ENCODE results near the gene SLIT2. TPM values are rescaled to one million over a fixed set of nuclear protein-coding genes. Genes with fewer than 3 reads are reported as not detected.

SLIT2 gene
- total RNA-seq, 1 donor from 2014 or later: 6.0 TPM

DNA sequence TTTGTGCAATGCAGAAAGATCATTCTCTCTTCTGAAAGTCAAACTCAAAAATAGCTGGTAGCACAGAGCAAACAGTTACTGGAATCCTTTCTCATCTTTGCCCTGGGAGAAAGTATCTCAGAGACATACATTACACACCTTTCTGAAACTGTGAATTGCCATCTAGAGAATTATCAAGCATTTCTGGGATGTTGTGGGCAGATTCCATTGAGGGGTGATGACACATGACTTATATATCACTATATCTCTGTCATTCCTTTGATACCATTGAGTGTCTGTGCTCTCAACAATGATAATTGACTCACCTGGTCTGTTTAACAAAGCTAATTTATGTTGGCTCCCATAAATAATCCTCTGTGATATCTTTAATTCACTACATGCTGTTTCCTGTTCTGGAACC lies 13.0 kb downstream of the SLIT2 start:
- H3K27me3 ChIP-seq (ENCODE audit: low read depth): no peaks in the 10 kb centered on the region
- TF ChIP-seq, protein P1, sequence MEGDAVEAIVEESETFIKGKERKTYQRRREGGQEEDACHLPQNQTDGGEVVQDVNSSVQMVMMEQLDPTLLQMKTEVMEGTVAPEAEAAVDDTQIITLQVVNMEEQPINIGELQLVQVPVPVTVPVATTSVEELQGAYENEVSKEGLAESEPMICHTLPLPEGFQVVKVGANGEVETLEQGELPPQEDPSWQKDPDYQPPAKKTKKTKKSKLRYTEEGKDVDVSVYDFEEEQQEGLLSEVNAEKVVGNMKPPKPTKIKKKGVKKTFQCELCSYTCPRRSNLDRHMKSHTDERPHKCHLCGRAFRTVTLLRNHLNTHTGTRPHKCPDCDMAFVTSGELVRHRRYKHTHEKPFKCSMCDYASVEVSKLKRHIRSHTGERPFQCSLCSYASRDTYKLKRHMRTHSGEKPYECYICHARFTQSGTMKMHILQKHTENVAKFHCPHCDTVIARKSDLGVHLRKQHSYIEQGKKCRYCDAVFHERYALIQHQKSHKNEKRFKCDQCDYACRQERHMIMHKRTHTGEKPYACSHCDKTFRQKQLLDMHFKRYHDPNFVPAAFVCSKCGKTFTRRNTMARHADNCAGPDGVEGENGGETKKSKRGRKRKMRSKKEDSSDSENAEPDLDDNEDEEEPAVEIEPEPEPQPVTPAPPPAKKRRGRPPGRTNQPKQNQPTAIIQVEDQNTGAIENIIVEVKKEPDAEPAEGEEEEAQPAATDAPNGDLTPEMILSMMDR (IDR thresholded peaks at IDR 0.05; ENCODE audit: borderline replicate concordance): no peak
- H3K27ac ChIP-seq (replicated peaks): no peak overlapping the region

DNA sequence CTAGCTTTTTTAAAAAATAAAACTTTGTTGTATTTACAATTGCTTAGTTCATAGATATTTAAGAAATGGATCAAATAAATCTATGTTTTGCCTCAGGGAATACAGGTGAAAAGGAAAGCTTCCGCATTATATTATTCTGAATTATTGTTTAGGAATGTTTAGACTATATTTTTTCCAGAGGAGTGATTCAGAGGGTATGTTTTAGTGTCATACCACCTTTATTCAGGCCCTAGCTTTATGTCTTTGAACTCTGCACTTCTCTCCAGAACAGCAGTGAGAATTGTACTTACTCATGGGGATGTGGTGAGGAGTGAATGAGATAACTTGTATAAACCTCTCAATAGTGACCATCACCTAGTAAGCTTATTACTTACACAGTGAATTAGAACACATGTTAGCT lies 14.0 kb downstream of the SLIT2 start:
- no peak overlapping the region for H3K4me3 ChIP-seq
- no peaks in the 10 kb centered on the region for H3K36me3 ChIP-seq
- DNase-seq: no peak
- intact Hi-C loops (cut with micrococcal nuclease): no loop called here
- no peaks in the 10 kb centered on the region for H3K4me1 ChIP-seq
- H3K27me3 ChIP-seq (ENCODE audit: low read depth): no peaks in the 10 kb centered on the region
- H3K9me3 ChIP-seq (replicated peaks): no peaks in the 10 kb centered on the region
- H3K27ac ChIP-seq (replicated peaks): peak overlapping the region; percentile 49
- TF ChIP-seq, protein P1 (IDR thresholded peaks at IDR 0.05; ENCODE audit: borderline replicate concordance): no peak

More for the DNA sequence above, 13.0 kb downstream of the SLIT2 start:
- no peak overlapping the region for H3K4me3 ChIP-seq
- intact Hi-C loops (cut with micrococcal nuclease): no loop called here
- no peaks in the 10 kb centered on the region for H3K36me3 ChIP-seq
- no peaks in the 10 kb centered on the region for H3K4me1 ChIP-seq
- H3K9me3 ChIP-seq (replicated peaks): no peaks in the 10 kb centered on the region
- DNase-seq: no peak

DNA sequence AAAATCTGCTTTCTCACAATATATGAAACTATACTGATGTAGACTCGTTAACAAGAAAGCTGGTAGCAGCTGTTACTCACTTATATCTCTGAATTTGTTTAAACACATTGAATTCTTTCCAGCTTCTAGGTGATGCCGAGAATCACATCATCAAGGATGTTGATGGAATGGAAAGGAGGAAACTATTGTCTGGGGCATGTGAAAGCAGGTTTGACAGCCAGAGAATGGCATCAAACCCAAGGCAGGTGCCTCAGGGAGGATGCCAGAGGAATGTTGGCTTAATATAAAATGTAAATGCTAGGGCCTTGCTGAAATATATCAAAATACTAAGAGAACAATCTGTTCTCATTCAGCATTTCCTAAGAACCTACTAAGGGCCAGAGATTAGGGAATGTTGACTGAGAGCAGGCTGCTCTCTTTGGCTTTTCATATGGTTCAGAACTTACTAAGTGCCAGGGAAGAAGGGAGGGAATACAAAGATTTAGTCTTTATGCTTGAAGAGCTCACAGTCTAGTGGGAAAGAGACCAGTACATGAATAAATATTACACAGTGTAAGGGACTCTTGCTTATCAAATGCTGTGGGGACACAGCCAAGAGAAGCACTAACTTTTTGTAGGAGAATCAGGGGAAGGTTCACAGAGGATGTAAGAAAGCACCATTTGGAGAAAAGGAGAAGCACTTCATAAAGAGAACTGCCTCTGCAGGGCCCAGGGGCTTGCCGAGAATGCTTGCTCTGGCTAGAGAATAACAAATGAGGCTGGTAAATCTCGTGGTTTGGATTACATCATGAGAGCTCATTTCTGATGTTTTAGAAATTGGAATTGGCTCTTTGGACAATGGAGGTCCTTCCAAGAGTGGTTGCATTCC lies 14.7 kb downstream of the SLIT2 start:
- no peaks in the 10 kb centered on the region for H3K9me3 ChIP-seq (replicated peaks)
- intact Hi-C loops (cut with micrococcal nuclease): no loop called here
- H3K4me1 ChIP-seq: no peaks in the 10 kb centered on the region
- no peaks in the 10 kb centered on the region for H3K27me3 ChIP-seq (ENCODE audit: low read depth)
- no peaks in the 10 kb centered on the region for H3K36me3 ChIP-seq
- H3K27ac ChIP-seq (replicated peaks): peak overlapping the region; percentile 49
- H3K4me3 ChIP-seq: no peak overlapping the region
- DNase-seq: peak; percentile 16
- TF ChIP-seq, protein P1 (IDR thresholded peaks at IDR 0.05; ENCODE audit: borderline replicate concordance): no peak

DNA sequence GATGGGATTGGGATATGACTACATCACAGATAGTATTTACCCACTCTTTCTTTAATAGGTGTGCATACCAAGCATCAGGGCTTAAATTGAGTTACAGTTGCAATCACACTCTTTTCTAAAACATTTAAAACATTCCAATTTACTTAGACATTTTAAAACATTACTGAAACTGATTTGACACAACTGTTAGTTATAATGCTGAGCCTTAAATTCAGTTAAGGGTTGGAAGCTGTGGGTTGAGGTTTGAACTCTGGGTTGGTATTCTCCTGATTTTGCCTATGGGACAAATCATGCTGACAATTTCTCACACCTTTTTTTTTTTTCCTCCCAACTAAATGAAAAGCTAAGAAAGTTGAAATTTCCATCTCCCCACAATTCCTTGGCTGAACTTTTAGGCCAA lies 16.3 kb downstream of the SLIT2 start:
- no peaks in the 10 kb centered on the region for H3K4me1 ChIP-seq
- H3K27me3 ChIP-seq (ENCODE audit: low read depth): no peaks in the 10 kb centered on the region
- TF ChIP-seq, protein P1 (IDR thresholded peaks at IDR 0.05; ENCODE audit: borderline replicate concordance): no peak
- H3K36me3 ChIP-seq: no peaks in the 10 kb centered on the region
- no peak for DNase-seq
- no peak overlapping the region for H3K27ac ChIP-seq (replicated peaks)
- intact Hi-C loops (cut with micrococcal nuclease): no loop called here
- no peaks in the 10 kb centered on the region for H3K9me3 ChIP-seq (replicated peaks)
- no peak overlapping the region for H3K4me3 ChIP-seq

DNA sequence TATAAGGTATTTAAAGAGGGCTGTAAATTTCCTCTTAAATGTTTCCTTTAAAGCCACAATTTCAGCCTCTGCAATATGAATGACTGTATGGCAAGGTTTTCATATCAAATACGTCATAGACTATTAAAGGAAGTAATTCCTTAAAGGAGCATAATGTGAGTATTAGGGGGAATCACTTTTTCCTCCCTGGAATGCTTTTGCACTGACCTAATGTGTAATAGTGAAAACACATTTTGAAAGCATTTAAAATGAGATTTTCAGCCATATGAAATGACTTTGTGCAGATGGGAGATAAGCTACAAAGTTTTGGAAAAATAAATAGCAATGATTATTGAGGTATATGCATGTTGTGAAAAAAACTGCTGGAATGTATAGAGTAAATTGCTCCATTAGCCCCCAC lies 17.6 kb downstream of the SLIT2 start:
- Histone ChIP-seq H3K27me3 (ENCODE audit: low read depth) (no peaks in the 10 kb centered on the region), H3K27ac (replicated peaks) (no peak overlapping the region), H3K9me3 (replicated peaks) (no peaks in the 10 kb centered on the region), H3K4me1 (no peaks in the 10 kb centered on the region), H3K4me3 (no peak overlapping the region), H3K36me3 (no peaks in the 10 kb centered on the region)
- TF ChIP-seq, protein P1 (IDR thresholded peaks at IDR 0.05; ENCODE audit: borderline replicate concordance): no peak
- no peak for DNase-seq
- intact Hi-C loops (cut with micrococcal nuclease): no loop called here

Data from left ventricle myocardium inferior (tissue), 1 donor.